ENCODE results near the gene THAP9. TPM values are rescaled to one million over a fixed set of nuclear protein-coding genes. Genes with fewer than 3 reads are reported as not detected.

THAP9 gene
- total RNA-seq, 4 donors from 2014 or later, result 2.2 to 8.4 (median 5.5) TPM

- Histone ChIP-seq H3K27me3 (no peaks in the 10 kb centered on the region), H3K36me3 (peaks cover 0 to 13% (median 0%) of the 10 kb centered on the region in 3 donors), H3K4me1 (peaks cover 0 to 52% (median 24%) of the 10 kb centered on the region in 4 donors), H3K9me3 (no peaks in the 10 kb centered on the region), H3K4me3 (no peak overlapping the region), H3K27ac (no peak overlapping the region)
- DNase-seq (ENCODE audit: low spot score in 2 of 2), result no peak
- TF ChIP-seq POLR2A (IDR thresholded peaks at IDR 0.05) (no peak), CTCF (IDR thresholded peaks at IDR 0.05) (no peak), EP300 (IDR thresholded peaks at IDR 0.05) (no peak)
Observed at GRCh38 chr4:82885410-82885809, 15.1 kb upstream of the THAP9 start.

- peaks cover 0 to 4% (median 0%) of the 10 kb centered on the region in 3 donors for H3K36me3 ChIP-seq
- H3K4me1 ChIP-seq, result peaks cover 0 to 52% (median 24%) of the 10 kb centered on the region in 4 donors
- no peaks in the 10 kb centered on the region for H3K9me3 ChIP-seq
- WGBS, 2 donors, result 35 to 39% methylated on average over 5 of the region's 5 CpGs
- no peaks in the 10 kb centered on the region for H3K27me3 ChIP-seq
- DNase-seq (ENCODE audit: low spot score in 2 of 2), result no peak
- H3K4me3 ChIP-seq, result no peak overlapping the region
- H3K27ac ChIP-seq, result no peak overlapping the region
- no peak for TF ChIP-seq CTCF (IDR thresholded peaks at IDR 0.05)
- TF ChIP-seq POLR2A (IDR thresholded peaks at IDR 0.05), result no peak
- no peak for TF ChIP-seq EP300 (IDR thresholded peaks at IDR 0.05)
Observed at GRCh38 chr4:82886147-82886942, 14.2 kb upstream of the THAP9 start.

- Histone ChIP-seq H3K4me1 (peaks cover 0 to 58% (median 31%) of the 10 kb centered on the region in 4 donors), H3K27ac (peak overlapping the region in 2 of 4 donors; percentile 97 to 99), H3K9me3 (no peaks in the 10 kb centered on the region), H3K36me3 (peaks cover 0 to 10% (median 0%) of the 10 kb centered on the region in 3 donors), H3K27me3 (no peaks in the 10 kb centered on the region), H3K4me3 (peak overlapping the region in 3 of 4 donors; percentile 58 to 95 (median 86))
- 57 to 68% methylated on average over 6 of the region's 6 CpGs for WGBS, 2 donors
- TF ChIP-seq CTCF (IDR thresholded peaks at IDR 0.05) (no peak), EP300 (IDR thresholded peaks at IDR 0.05) (no peak), POLR2A (IDR thresholded peaks at IDR 0.05) (no peak)
- no peak for DNase-seq (ENCODE audit: low spot score in 2 of 2)
Observed at GRCh38 chr4:82889287-82889686, 11.2 kb upstream of the THAP9 start.

DNA sequence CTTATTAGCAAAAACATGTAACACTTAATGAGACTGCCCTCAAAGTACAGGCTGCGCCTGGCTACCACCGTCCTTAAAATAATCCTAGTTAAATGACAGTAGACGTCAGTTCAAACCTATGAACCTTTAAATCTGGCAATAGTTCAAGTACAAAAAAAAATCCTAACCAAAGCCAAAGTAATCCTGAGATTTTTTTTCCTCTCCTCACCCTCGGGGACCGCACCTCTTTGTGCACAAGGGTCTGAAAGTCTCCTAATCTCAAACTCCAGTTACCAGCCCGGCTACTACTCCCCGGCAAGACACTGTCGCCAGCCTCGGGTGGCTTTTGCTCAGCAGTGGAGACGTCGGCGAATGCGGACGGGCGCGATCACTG is 10.0 kb upstream of the THAP9 start:
- no peak for DNase-seq (ENCODE audit: low spot score in 2 of 2)
- no peaks in the 10 kb centered on the region for H3K9me3 ChIP-seq
- no peaks in the 10 kb centered on the region for H3K27me3 ChIP-seq
- TF ChIP-seq CTCF (IDR thresholded peaks at IDR 0.05) (no peak), POLR2A (IDR thresholded peaks at IDR 0.05) (no peak), EP300 (IDR thresholded peaks at IDR 0.05) (no peak)
- peaks cover 0 to 48% (median 28%) of the 10 kb centered on the region in 4 donors for H3K4me1 ChIP-seq
- 0 to 1% methylated on average over 16 of the region's 16 CpGs for WGBS, 2 donors
- peak overlapping the region; percentile 89 to 99 (median 95) for H3K27ac ChIP-seq
- peaks cover 0 to 20% (median 0%) of the 10 kb centered on the region in 3 donors for H3K36me3 ChIP-seq
- peak overlapping the region; percentile 58 to 95 (median 88) for H3K4me3 ChIP-seq
